CD4-positive, alpha-beta T cell (primary cell): Measurements from ENCODE around the gene PRDM8. TPM values are rescaled to one million over a fixed set of nuclear protein-coding genes. Genes with fewer than 3 reads are reported as not detected.

ENCODE experiments used
- ATAC-seq: fragments of 200-7000 bp; cut with Tn5 transposase; one replicate; pipeline ENCODE4 v1.10.0; 2022; ENCODE audit warnings: mild to moderate bottlenecking; ENCODE audit not compliant: poor library complexity
- CTCF ChIA-PET: fragments of 350-600 bp; sonication (Branson Sonifier 250); formaldehyde crosslinking; loops from one replicate; lab custom pipeline; 2021; ENCODE audit warnings: antibody characterized with exemption, inconsistent platforms; lab: Charles Lee
- POLR2A ChIA-PET: fragments of 350-600 bp; sonication (Branson Sonifier 250); formaldehyde crosslinking; loops from one replicate; lab custom pipeline; 2021; ENCODE audit warnings: antibody characterized with exemption, inconsistent platforms; lab: Charles Lee
- DNase-seq, 14 experiments: peaks; one replicate each; pipeline ENCODE4 v3.0.0-alpha.2; 2013 to 2020; ENCODE audit warnings: mixed read lengths in 2 of 14
- H3K27ac ChIP-seq, 2 donors: one replicate each; pipeline versions ENCODE4 v1.5.1 to v1.7.0; 2013; ENCODE audit warnings: low read length in 2 of 2, low read depth in 1 of 2, mild to moderate bottlenecking in 1 of 2
- H3K27me3 ChIP-seq, 2 experiments: 1 replicate in 1 of 2; 2 replicates in 1 of 2; pipeline versions ENCODE4 v1.6.1 to v1.7.0; 2013; ENCODE audit warnings: low read length in 2 of 2, control low read depth in 1 of 2, mild to moderate bottlenecking in 1 of 2, moderate library complexity in 1 of 2; ENCODE audit not compliant: insufficient read depth in 2 of 2, control insufficient read depth in 1 of 2
- H3K36me3 ChIP-seq: one replicate; pipeline ENCODE4 v1.6.1; 2013; ENCODE audit warnings: low read length, control low read depth; ENCODE audit not compliant: insufficient read depth
- H3K4me1 ChIP-seq: one replicate; pipeline ENCODE4 v1.6.1; 2013; ENCODE audit warnings: low read length, control low read depth; ENCODE audit not compliant: insufficient read depth
- H3K4me3 ChIP-seq: one replicate; pipeline ENCODE4 v1.5.1; 2013; ENCODE audit warnings: mild to moderate bottlenecking, low read length, moderate library complexity
- H3K9me3 ChIP-seq, 2 experiments: 1 replicate in 1 of 2; 2 replicates in 1 of 2; pipeline versions ENCODE4 v1.6.1 to v1.7.0; 2013; ENCODE audit warnings: low read length in 2 of 2, mild to moderate bottlenecking in 2 of 2, control low read depth in 1 of 2, moderate library complexity in 1 of 2; ENCODE audit not compliant: control insufficient read depth in 1 of 2, insufficient read depth in 1 of 2
- H3K27ac Mint-ChIP-seq: one replicate; pipeline ENCODE4 v1.8.0; 2020; ENCODE audit warnings: mixed read lengths
- H3K27me3 Mint-ChIP-seq: one replicate; pipeline ENCODE4 v1.8.0; 2021; ENCODE audit warnings: mixed read lengths
- H3K36me3 Mint-ChIP-seq: one replicate; pipeline ENCODE4 v1.8.0; 2021; ENCODE audit warnings: low read depth, mixed read lengths
- H3K4me1 Mint-ChIP-seq: one replicate; pipeline ENCODE4 v1.8.0; 2021; ENCODE audit warnings: low read depth, mixed read lengths
- H3K4me3 Mint-ChIP-seq: one replicate; pipeline ENCODE4 v1.8.0; 2020; ENCODE audit warnings: mild to moderate bottlenecking, mixed read lengths
- H3K9me3 Mint-ChIP-seq: one replicate; pipeline ENCODE4 v1.8.0; 2020; ENCODE audit warnings: mixed read lengths
- CTCF ChIP-seq: fragments of 200-600 bp; IDR thresholded peaks from one replicate; pipeline ENCODE4 v1.8.0; 2022; ENCODE audit warnings: antibody characterized with exemption, mild to moderate bottlenecking
- intact Hi-C, 2 experiments: fragments of 100-400 bp; cut with DNase I in 1 of 2; cut with micrococcal nuclease in 1 of 2; formaldehyde crosslinking; loops; one replicate each; pipeline versions ENCODE4 v1.15.1 to v1.9.0; 2023 to 2025; cut with DNase I, micrococcal nuclease
- total RNA-seq, 174 experiments: library from RNA in 2 of 174; stranded (reverse) in 2 of 174; gene quantifications; one replicate each; pipeline ENCODE4 v1.2.3 and lab custom pipeline; 2021 to 2026

PRDM8 gene
- total RNA-seq, 2 experiments from 2014 or later, result 4.2 to 5.1 TPM

DNA sequence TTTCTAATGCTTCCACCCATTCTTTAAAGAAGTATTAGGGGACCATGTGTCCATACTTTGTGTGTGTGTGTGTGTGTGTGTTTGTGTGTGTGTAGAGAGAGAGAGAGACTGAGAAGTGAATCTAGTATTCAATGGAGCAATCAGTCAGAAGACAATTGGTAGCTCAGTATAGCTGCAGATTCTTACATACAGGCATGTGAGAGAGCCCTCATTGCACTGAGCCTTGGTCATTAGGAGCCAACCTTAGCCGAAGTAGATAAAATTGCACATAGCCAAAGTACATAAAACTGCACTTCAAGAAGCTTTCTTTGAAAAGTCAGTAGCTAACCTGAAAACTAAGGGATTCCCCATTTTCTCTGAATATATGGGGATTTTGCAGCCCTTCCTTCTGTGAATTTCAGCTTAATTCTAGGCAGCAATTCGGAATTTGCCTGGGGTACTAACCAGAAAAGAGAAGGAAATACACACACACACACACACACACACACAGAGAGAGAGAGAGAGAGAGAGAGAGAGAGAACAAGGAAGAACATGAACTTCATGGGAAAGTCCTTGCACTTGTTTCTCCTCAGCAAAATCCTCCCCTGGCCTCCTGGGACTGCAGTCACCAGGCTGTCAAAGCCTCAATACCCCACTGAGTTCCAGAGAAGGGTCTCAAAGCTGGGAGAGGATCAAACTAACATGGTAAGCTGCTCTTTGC is 1.7 kb upstream of the PRDM8 start:
- no peaks in the 10 kb centered on the region for H3K9me3 ChIP-seq
- DNase-seq (no peak), ATAC-seq (no peak)
- peaks cover 24% of the 10 kb centered on the region for H3K4me1 ChIP-seq
- H3K36me3 ChIP-seq, result peaks cover 4% of the 10 kb centered on the region
- H3K9me3 Mint-ChIP-seq, result no peaks in the 10 kb centered on the region
- TF ChIP-seq CTCF, result no peak
- H3K4me3 ChIP-seq, result peak overlapping the region; percentile 53
- H3K4me1 Mint-ChIP-seq, result peaks cover 27% of the 10 kb centered on the region
- peaks cover 54% of the 10 kb centered on the region for H3K27me3 Mint-ChIP-seq
- no peak overlapping the region for H3K27ac Mint-ChIP-seq
- ChIA-PET POLR2A (interaction anchor here (2.4 to 2.5 kb wide), 2 partner anchors 10 to 70 kb away, joined by 7 to 15 read pairs; no protein-coding TSS in a partner anchor), CTCF (interaction anchor here (1.1 to 1.7 kb wide), 2 partner anchors 11 to 13 kb away, joined by 3 to 4 read pairs; no protein-coding TSS in a partner anchor)
- H3K27me3 ChIP-seq, result peaks cover 7 to 13% of the 10 kb centered on the region in 2 experiments
- H3K27ac ChIP-seq, result no peak overlapping the region
- H3K36me3 Mint-ChIP-seq, result no peaks in the 10 kb centered on the region
- intact Hi-C loops, result no loop called here
- no peak overlapping the region for H3K4me3 Mint-ChIP-seq

GRCh38 chr4:80196259-80196921 is 913 bp upstream of the PRDM8 start:
- CTCF ChIA-PET, result interaction anchor here (1.1 to 1.7 kb wide), 2 partner anchors 12 to 14 kb away, joined by 3 to 4 read pairs; no protein-coding TSS in a partner anchor
- Mint-ChIP-seq H3K9me3 (no peaks in the 10 kb centered on the region), H3K4me1 (peaks cover 31% of the 10 kb centered on the region), H3K27ac (no peak overlapping the region), H3K4me3 (peak overlapping the region; percentile 76), H3K36me3 (no peaks in the 10 kb centered on the region), H3K27me3 (peaks cover 54% of the 10 kb centered on the region)
- TF ChIP-seq CTCF, result no peak
- intact Hi-C loops, result no loop called here
- peaks cover 4% of the 10 kb centered on the region for H3K36me3 ChIP-seq
- ATAC-seq (no peak), DNase-seq (peak in 1 of 14 experiments; percentile 27)
- H3K4me3 ChIP-seq, result peak overlapping the region; percentile 53
- H3K27ac ChIP-seq, result no peak overlapping the region
- H3K9me3 ChIP-seq, result no peaks in the 10 kb centered on the region
- POLR2A ChIA-PET, result interaction anchor here (1.1 to 2.5 kb wide), 3 partner anchors 11 to 123 kb away, joined by 3 to 15 read pairs (median 7); partner anchors contain the start of gene ANTXR2
- peaks cover 26% of the 10 kb centered on the region for H3K4me1 ChIP-seq
- peaks cover 7 to 13% of the 10 kb centered on the region in 2 experiments for H3K27me3 ChIP-seq

- peaks cover 7 to 13% of the 10 kb centered on the region in 2 experiments for H3K27me3 ChIP-seq
- H3K9me3 ChIP-seq, result no peaks in the 10 kb centered on the region
- H3K27ac ChIP-seq, result no peak overlapping the region
- ChIA-PET POLR2A (interaction anchor here (2.5 to 7.4 kb wide), 2 partner anchors 13 to 15 kb away, joined by 15 to 61 read pairs; no protein-coding TSS in a partner anchor), CTCF (no interaction called here)
- peaks cover 33% of the 10 kb centered on the region for H3K4me1 ChIP-seq
- no peaks in the 10 kb centered on the region for H3K36me3 ChIP-seq
- H3K27me3 Mint-ChIP-seq, result peaks cover 51% of the 10 kb centered on the region
- intact Hi-C loops, result no loop called here
- no peaks in the 10 kb centered on the region for H3K36me3 Mint-ChIP-seq
- peak overlapping the region; percentile 2 for H3K27ac Mint-ChIP-seq
- no peak for ATAC-seq
- no peaks in the 10 kb centered on the region for H3K9me3 Mint-ChIP-seq
- peak overlapping the region; percentile 53 for H3K4me3 ChIP-seq
- no peak for TF ChIP-seq CTCF
- peak overlapping the region; percentile 76 for H3K4me3 Mint-ChIP-seq
- H3K4me1 Mint-ChIP-seq, result peaks cover 37% of the 10 kb centered on the region
- peak in 3 of 14 experiments; percentile 20 to 66 (median 49) for DNase-seq
Measured at GRCh38 chr4:80197601-80198440, 518 bp downstream of the PRDM8 start.
